Non-pigmented ciliary epithelial cell (primary cell): ENCODE measurements around the gene NT5DC3.

Experiments used
- DNase-seq: peaks from one replicate; pipeline ENCODE4 v3.0.0-alpha.2; 2010; ENCODE audit warnings: low read depth

The NT5DC3 gene

DNA sequence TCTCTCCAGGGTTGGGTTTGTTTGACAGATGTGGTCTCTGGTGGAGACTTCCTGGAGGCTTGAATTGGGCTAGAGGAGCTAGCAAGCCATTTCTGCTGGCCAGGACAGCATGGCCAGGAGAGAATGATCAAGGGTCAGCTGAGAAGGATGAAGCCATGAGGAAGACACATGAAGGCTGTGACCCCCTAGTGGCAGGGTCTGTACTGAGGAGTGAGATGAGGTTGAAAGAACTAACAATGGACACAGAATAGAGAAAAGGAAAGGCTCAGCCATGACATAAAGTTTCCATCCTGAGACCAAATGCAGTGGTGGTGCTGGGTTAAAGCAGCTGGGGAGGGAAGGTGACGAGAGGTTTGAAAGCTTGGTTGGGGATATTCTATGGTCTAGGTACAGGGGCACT, 89.9 kb downstream of the NT5DC3 start:
- no peak for DNase-seq

DNA sequence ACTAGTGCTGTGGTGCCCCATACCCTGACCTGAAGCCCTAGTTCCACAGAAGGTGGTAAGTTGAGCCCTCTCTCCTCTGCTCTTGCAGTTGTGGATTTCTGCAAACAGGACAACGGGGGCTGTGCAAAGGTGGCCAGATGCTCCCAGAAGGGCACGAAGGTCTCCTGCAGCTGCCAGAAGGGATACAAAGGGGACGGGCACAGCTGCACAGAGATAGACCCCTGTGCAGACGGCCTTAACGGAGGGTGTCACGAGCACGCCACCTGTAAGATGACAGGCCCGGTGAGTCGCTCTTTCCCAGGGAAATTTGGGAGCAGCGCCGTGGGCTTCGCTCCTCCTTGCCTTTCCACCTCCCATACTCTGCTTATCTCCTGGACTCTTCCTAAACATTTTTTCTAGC, 92.2 kb downstream of the NT5DC3 start:
- DNase-seq, result no peak

DNA sequence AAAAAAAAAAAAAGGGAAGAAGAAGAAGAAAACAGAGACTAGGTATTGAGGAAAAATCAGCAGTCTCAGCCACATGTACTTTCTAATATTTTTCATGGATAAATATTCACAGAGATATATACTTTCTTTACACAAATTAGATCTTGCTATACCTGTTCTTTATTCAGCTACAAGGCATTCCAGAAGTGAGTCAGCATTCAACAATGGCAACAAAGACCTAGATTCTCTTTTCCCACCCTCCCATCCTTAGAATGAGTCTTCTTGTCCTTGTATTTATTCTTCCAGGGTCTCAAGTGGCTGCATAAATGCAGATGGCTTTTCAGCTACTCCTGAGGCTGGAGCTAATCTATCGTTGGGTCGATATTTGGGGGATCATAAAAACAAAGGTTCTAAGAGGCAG, 93.0 kb downstream of the NT5DC3 start:
- DNase-seq, result no peak

DNA sequence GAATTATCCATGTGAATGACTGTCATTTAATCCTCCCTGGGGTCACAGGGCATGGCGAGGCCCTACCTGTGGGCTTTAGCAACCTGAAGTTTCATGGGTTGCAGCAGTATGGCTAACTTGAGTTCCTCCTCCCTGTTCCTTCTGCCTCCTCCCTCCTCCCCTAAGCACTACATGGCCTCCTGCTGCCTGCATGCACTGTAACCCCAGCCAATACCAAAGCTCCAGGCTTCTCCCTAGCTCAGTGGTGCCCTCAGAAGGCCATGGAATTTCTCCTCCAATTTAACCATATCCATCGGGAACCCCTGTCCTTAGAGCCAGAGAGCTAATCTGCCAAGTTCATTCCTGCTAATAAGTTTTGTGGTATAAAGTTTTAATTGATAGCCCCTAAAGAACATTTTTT, 95.1 kb downstream of the NT5DC3 start:
- no peak for DNase-seq

DNA sequence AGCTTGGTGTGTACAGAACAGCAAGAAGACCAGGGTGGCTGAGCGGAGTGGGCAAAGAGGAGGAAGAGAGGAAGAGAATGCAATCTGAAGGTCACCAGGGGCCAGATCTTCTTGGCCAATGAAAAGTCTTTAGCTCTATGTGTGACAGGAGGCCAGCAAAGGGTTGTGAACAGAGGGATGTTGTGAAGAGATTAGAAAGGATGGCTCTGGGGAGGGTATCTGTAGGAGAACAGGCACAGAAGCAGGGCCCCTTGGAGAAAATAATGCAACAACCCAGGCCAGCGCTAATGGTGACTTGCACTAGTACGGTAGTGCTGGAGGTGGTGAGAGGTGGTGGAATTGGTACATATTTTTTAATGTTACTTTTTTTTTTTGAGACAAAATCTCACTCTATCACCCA, 97.2 kb downstream of the NT5DC3 start:
- no peak for DNase-seq

DNA sequence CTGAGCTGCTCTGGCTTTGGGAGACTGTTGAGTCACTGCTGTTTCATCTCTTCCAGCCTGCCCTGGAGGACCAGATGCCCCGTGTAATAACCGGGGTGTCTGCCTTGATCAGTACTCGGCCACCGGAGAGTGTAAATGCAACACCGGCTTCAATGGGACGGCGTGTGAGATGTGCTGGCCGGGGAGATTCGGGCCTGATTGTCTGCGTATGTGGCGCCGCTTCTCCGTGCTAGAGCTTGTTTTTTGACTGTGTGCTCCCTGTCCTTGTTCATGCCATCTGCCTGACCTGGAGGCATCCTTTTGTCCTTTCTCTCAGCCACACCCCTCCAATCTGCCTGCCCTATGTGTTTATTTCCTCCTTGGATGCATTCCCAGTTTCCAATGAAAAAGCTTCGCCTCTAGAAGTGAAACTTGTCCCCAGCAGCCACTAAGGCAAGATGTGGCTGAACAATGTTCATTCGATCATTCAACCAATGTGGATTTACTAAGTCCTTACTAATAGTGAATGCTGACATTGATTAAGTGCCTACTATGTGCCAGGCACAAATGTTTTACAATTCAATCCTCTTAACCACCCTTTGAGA, 98.6 kb downstream of the NT5DC3 start:
- DNase-seq, result no peak

DNA sequence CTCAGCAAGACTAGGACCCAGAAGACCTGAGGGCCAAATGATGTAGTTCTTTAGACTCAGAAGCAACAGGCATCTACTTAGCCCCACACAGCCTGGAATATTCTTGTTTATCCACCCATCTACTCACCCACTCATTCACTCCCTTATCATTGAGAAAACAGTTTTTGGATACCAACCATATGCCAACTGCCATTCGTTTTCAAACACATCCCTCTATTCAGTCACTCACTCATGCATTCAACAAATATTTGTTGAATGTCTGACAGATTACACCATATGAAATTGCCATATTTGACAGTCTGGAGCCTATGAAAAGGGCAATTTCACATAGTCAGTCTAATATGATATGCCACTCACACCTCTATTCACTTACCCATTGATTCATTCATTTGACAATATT, 103.2 kb downstream of the NT5DC3 start:
- no peak for DNase-seq

DNA sequence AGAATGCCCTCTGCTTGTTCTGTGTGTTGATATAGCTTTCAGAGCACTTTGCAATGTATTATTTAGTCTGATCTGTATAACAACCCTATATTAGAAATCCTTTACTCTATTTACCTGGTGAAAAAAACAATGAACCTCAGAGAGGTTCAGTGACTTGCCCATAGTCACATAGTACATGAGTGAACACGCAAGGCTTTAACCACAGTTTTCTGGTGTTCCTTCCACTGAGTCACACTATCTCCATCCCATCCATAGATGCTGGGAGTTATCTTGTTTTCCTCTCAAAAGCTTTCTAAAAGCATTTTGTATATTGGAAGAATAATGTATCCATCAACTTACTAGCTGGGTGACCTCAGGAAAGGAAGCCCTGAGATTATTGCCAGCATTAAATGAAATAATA, 104.5 kb downstream of the NT5DC3 start:
- DNase-seq, result no peak

DNA sequence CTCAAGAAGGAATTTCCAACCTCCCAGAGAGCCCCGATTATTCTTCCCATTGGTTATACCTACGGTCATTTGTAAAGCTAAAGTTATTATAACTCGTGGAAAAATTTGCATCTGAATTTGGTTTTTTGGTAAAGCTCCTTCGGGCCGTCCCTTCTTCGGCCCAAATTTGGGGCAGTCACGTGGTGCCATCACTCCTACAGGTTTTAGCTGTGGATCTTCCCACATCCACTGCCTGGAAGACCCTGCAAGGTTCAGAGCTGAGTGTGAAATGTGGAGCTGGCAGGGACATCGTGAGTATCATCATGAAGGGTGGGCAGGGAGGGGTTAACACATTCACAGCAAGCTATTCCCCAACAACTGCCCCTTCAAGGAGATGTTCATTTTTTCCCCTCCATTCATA, 105.7 kb downstream of the NT5DC3 start:
- DNase-seq, result no peak

DNA sequence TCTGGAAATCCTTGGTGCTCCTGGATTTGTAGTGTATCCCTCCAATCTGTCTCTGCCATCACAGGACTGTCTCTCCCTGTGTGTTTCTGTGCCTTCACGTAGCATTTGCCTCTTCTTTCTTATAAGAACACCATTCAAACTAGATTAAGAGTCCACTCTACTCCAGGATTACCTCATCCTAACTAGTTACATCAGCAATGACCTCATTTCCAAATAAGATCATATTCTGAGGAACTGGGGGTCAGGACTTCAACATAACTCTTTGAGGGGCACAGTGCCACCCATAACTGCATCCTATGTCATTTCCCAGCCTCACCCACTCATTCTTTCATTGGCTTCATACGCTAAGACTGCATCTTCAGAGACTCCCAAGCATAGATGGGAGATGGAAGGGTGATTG, 106.2 kb downstream of the NT5DC3 start:
- DNase-seq, result no peak

DNA sequence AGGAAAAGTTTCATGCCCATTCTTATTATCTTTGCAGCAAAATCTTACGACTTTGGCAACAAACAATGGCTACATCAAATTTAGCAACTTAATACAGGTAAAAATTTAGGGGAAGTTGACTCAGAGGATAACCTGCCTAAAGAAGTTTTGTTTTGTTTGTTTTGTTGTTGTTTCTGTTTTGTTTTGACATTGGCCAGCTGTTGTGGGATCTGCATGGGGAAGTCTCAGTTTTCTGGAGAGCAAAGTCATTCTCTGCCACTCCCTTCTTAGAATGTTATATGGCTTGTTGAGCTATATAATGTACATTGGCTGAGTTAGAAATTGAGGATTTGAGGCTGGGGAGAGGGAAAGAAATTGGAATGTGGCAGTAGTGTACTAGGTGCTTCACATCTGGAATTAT, 109.5 kb downstream of the NT5DC3 start:
- no peak for DNase-seq

DNA sequence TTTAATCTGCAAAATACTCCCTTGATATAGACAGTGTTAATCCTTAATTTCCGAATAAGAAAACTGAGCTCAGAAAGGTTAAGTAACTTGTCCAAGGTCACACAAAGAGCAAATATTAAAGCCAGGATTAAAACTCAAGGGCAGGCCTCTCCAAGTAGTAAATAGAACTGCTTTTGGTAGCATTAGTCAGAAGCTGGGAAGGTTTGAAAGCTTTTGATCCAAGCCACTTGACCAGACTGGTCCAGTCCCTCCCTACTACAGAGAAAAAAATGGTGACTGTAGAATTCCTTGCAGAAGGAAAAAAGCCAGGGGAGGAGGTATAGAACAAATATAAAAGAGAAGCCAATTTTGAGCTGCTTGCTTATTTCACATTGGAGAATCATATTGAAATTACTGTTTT, 111.5 kb downstream of the NT5DC3 start:
- DNase-seq, result no peak

DNA sequence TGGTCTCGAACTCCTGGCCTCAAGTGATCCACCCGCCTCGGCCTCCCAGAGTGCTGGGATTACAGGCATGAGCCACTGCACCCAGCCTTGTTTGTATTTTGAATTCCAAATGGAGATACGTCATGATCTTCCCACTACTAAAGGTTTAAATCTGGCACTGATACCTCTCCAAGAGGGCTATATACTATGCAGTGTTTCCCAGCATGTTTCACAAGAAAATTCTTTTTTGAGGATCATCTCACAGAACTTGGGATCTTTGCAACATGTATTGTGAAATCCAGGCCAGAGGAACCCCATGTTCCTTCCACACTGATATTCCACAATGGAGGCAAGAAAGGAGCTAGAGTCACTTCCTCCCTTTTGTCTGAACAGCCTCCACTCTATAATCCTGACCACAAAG, 112.7 kb downstream of the NT5DC3 start:
- no peak for DNase-seq

DNA sequence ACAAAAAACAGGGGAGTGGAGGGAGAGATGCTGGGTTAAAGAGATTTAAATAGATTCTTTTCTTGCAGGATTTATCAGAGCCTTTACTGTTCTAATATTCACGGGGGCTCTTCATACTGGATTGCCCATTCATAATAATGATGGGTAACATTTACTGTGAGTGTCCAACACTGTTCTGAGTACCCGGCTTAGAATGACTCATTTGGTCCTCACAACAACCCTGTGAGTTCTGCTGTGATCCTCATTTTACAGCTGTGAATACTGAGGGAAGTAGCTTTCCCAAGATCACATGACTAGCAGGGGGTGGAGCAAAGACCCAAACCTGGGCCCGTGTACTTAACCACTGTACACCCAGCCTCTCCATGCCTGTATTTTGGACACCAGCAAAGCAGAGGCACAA, 113.4 kb downstream of the NT5DC3 start:
- DNase-seq, result no peak

DNA sequence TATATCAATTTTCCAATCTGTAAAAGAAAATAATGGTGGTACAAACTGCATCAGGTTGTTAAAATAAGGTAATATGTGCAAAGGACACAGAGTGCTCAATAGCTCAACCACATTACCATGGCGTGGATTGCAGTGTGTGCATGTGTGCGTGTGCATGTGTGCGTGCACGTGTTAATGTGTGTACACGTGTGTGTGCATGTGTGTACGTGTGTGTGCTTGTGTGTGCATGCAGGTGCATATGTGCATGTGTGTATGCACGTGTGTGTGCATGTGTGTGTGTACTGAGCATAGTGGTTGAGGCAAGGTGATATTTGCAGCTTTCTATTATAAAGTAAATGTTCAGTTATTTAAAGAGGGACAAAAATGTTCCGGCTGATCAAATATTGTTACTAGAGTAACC, 115.6 kb downstream of the NT5DC3 start:
- no peak for DNase-seq
